Measurements from ENCODE around the gene GRIK2. TPM values are rescaled to one million over a fixed set of nuclear protein-coding genes. Genes with fewer than 3 reads are reported as not detected.

GRIK2 gene
- total RNA-seq, 2 donors from 2014 or later, result 1.00 to 4.5 TPM

DNA sequence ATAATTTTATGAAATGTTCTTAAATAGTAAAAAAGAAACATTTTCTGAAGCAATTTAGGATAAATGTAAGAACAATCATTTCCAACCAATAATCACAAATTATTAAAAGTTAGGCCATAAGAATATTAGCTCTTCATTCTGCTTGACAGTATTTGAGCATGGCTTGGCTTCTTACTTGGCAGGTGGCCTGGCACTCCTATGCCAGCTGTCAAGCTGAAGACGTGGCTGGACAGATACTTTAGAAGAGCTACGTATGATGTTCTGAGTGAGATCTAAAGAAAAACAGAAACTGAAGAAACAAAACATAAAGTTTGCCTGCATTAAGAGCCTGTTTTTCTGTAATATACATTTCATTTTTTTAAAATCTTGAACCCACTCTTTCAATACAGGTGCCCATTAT, 438.9 kb downstream of the GRIK2 start:
- H3K27me3 Mint-ChIP-seq (ENCODE audit: insufficient read depth), result no peaks in the 10 kb centered on the region
- H3K9me3 ChIP-seq (ENCODE audit: control insufficient read depth, low read length), result peaks cover 14% of the 10 kb centered on the region
- H3K36me3 Mint-ChIP-seq (ENCODE audit: low read depth), result no peaks in the 10 kb centered on the region
- no peak for DNase-seq
- no peak overlapping the region for H3K9ac ChIP-seq (ENCODE audit: extremely low read depth, low read length, poor library complexity, severe bottlenecking)
- no peak overlapping the region for H3K4me3 ChIP-seq (ENCODE audit: low read length)
- WGBS, 2 experiments (ENCODE audit: insufficient coverage in 1 of 2, insufficient read length in 1 of 2), result 83 to 89% methylated on average over 1 to 2 of the region's 2 CpGs
- no peak overlapping the region for H3K27ac ChIP-seq (ENCODE audit: low read depth, low read length)
- no peak overlapping the region for H3K4me3 Mint-ChIP-seq
- no peaks in the 10 kb centered on the region for H3K27me3 ChIP-seq (ENCODE audit: control insufficient read depth, insufficient read depth, low read length, poor library complexity, severe bottlenecking)
- H3K9me3 Mint-ChIP-seq, result peaks cover 18% of the 10 kb centered on the region
- TF ChIP-seq, protein P1, sequence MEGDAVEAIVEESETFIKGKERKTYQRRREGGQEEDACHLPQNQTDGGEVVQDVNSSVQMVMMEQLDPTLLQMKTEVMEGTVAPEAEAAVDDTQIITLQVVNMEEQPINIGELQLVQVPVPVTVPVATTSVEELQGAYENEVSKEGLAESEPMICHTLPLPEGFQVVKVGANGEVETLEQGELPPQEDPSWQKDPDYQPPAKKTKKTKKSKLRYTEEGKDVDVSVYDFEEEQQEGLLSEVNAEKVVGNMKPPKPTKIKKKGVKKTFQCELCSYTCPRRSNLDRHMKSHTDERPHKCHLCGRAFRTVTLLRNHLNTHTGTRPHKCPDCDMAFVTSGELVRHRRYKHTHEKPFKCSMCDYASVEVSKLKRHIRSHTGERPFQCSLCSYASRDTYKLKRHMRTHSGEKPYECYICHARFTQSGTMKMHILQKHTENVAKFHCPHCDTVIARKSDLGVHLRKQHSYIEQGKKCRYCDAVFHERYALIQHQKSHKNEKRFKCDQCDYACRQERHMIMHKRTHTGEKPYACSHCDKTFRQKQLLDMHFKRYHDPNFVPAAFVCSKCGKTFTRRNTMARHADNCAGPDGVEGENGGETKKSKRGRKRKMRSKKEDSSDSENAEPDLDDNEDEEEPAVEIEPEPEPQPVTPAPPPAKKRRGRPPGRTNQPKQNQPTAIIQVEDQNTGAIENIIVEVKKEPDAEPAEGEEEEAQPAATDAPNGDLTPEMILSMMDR (conservative IDR thresholded peaks at IDR 0.05), result no peak
- H3K27ac Mint-ChIP-seq, result no peak overlapping the region
- no peaks in the 10 kb centered on the region for H3K4me1 ChIP-seq (ENCODE audit: control insufficient read depth, insufficient read depth, low read length)
- no peaks in the 10 kb centered on the region for H3K36me3 ChIP-seq (ENCODE audit: control insufficient read depth, insufficient read depth, low read length)
- no peaks in the 10 kb centered on the region for H3K4me1 Mint-ChIP-seq

DNA sequence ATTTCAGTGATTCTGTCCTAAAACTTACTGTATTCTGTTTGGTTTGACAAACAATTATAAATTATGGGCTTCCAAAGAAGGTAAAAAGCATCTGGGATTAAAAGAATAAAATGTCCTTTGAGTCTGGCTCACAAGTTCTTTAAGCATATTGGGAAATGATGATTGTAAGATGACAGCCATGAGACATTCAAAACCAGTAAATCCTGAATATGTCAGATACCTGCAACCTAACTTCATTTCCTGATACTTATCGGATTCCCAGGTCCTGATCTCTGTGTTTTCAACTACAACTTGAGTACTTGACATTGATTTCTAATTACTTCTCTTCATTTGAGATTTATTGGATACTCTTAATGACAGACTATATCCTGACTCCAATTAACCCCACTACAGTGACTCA, 446.6 kb downstream of the GRIK2 start:
- no peak for DNase-seq
- Mint-ChIP-seq H3K27me3 (ENCODE audit: insufficient read depth) (no peaks in the 10 kb centered on the region), H3K36me3 (ENCODE audit: low read depth) (no peaks in the 10 kb centered on the region), H3K4me3 (no peak overlapping the region), H3K9me3 (peaks cover 2% of the 10 kb centered on the region), H3K27ac (no peak overlapping the region), H3K4me1 (no peaks in the 10 kb centered on the region)
- TF ChIP-seq, protein P1 (conservative IDR thresholded peaks at IDR 0.05), result no peak
- H3K9me3 ChIP-seq (ENCODE audit: control insufficient read depth, low read length), result no peaks in the 10 kb centered on the region
- H3K36me3 ChIP-seq (ENCODE audit: control insufficient read depth, insufficient read depth, low read length), result no peaks in the 10 kb centered on the region
- H3K4me1 ChIP-seq (ENCODE audit: control insufficient read depth, insufficient read depth, low read length), result no peaks in the 10 kb centered on the region
- no peak overlapping the region for H3K9ac ChIP-seq (ENCODE audit: extremely low read depth, low read length, poor library complexity, severe bottlenecking)
- H3K4me3 ChIP-seq (ENCODE audit: low read length), result no peak overlapping the region
- no peaks in the 10 kb centered on the region for H3K27me3 ChIP-seq (ENCODE audit: control insufficient read depth, insufficient read depth, low read length, poor library complexity, severe bottlenecking)
- H3K27ac ChIP-seq (ENCODE audit: low read depth, low read length), result no peak overlapping the region
- WGBS, 2 experiments (ENCODE audit: insufficient coverage in 1 of 2, insufficient read length in 1 of 2), result 86 to 88% methylated on average over 1 of the region's 1 CpG

DNA sequence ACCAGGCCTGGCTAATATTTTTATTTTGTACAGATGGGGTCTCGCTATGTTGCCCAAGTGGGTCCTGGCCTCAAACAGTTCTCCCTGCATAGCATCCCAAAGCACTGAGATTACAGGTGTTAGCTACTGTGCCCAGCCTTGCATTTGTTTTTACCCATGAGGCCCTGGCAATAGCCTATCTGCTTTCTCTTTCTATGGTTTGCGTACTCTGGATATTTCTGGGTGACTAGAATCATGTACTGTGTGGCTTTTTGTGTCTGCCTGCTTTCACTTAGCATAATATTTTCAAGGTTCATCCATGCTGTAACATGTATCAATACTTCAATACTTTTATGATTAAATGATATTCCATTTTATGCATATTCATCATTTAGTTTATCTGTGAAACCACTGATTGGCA, 451.7 kb downstream of the GRIK2 start:
- H3K9ac ChIP-seq (ENCODE audit: extremely low read depth, low read length, poor library complexity, severe bottlenecking), result no peak overlapping the region
- no peak overlapping the region for H3K27ac Mint-ChIP-seq

More for the DNA sequence above, 451.7 kb downstream of the GRIK2 start:
- H3K36me3 Mint-ChIP-seq (ENCODE audit: low read depth), result no peaks in the 10 kb centered on the region
- TF ChIP-seq, protein P1 (conservative IDR thresholded peaks at IDR 0.05), result no peak
- peaks cover 18% of the 10 kb centered on the region for H3K4me1 Mint-ChIP-seq
- no peak overlapping the region for H3K4me3 Mint-ChIP-seq
- WGBS, 2 experiments (ENCODE audit: insufficient coverage in 1 of 2, insufficient read length in 1 of 2), result 50% methylated on average over 1 of the region's 2 CpGs; no CpG with 5 or more reads in 1 of the 2 experiments
- Histone ChIP-seq H3K36me3 (ENCODE audit: control insufficient read depth, insufficient read depth, low read length) (no peaks in the 10 kb centered on the region), H3K9me3 (ENCODE audit: control insufficient read depth, low read length) (no peaks in the 10 kb centered on the region), H3K27ac (ENCODE audit: low read depth, low read length) (no peak overlapping the region), H3K4me3 (ENCODE audit: low read length) (no peak overlapping the region), H3K4me1 (ENCODE audit: control insufficient read depth, insufficient read depth, low read length) (no peaks in the 10 kb centered on the region), H3K27me3 (ENCODE audit: control insufficient read depth, insufficient read depth, low read length, poor library complexity, severe bottlenecking) (no peaks in the 10 kb centered on the region)
- DNase-seq, result no peak
- H3K9me3 Mint-ChIP-seq, result no peaks in the 10 kb centered on the region
- no peaks in the 10 kb centered on the region for H3K27me3 Mint-ChIP-seq (ENCODE audit: insufficient read depth)

Data from endodermal cell (in vitro differentiated cells).